B cell (primary cell): ENCODE measurements around the gene IGSF3. TPM values are rescaled to one million over a fixed set of nuclear protein-coding genes. Genes with fewer than 3 reads are reported as not detected.
"Not testable (repeated sequence)": the region's sequence is repeated elsewhere in the genome, so short reads cannot be mapped to it uniquely, and the experiment has no call there.

ENCODE experiments used
- ATAC-seq: fragments of 200-7000 bp; cut with Tn5 transposase; one replicate; pipeline ENCODE4 v1.10.0; 2021; ENCODE audit warnings: low read depth, mild to moderate bottlenecking, moderate number of reproducible peaks, moderate library complexity
- CTCF ChIA-PET: fragments of 350-600 bp; sonication (Branson Sonifier 250); formaldehyde crosslinking; loops from one replicate; lab custom pipeline; 2021; ENCODE audit warnings: antibody characterized with exemption, inconsistent platforms; lab: Charles Lee
- POLR2A ChIA-PET: fragments of 350-600 bp; sonication (Branson Sonifier 250); formaldehyde crosslinking; loops from one replicate; lab custom pipeline; 2021; ENCODE audit warnings: antibody characterized with exemption; lab: Charles Lee
- DNase-seq: peaks from one replicate; pipeline ENCODE4 v3.0.0; 2013
- H2AFZ ChIP-seq: 2 replicates; pipeline ENCODE4 v1.6.1; 2012; ENCODE audit warnings: mild to moderate bottlenecking, low read depth, low read length; ENCODE audit not compliant: insufficient read depth, poor library complexity, severe bottlenecking
- H3K27ac ChIP-seq, 2 donors: 1 replicate in 1 of 2; 2 replicates in 1 of 2; pipeline ENCODE4 v1.5.1; 2012 to 2013; ENCODE audit warnings: low read length in 2 of 2, mild to moderate bottlenecking in 2 of 2, moderate library complexity in 1 of 2
- H3K27me3 ChIP-seq, 4 experiments: fragments of 200-600 bp in 1 of 4; sonication (generic) in 1 of 4; replicated peaks in 1 of 4; 1 replicate in 2 of 4; 2 replicates in 2 of 4; pipeline versions ENCODE4 v1.6.1 to v1.7.0; 2013 to 2016; ENCODE audit warnings: low read length in 3 of 4, mild to moderate bottlenecking in 2 of 4, mixed read lengths in 1 of 4, moderate library complexity in 1 of 4; ENCODE audit not compliant: insufficient read depth in 4 of 4, control insufficient read depth in 3 of 4; ENCODE audit errors: control extremely low read depth in 1 of 4
- H3K36me3 ChIP-seq, 2 experiments: replicated peaks in 1 of 2; 1 replicate in 1 of 2; 2 replicates in 1 of 2; pipeline versions ENCODE4 v1.6.1 to v1.7.1; 2013; ENCODE audit warnings: low read length in 1 of 2; ENCODE audit not compliant: insufficient read depth in 2 of 2, control insufficient read depth in 1 of 2; ENCODE audit errors: control extremely low read depth in 1 of 2, extremely low read depth in 1 of 2
- H3K4me1 ChIP-seq, 2 donors: fragments of 200-600 bp in 1 of 2; sonication (generic) in 1 of 2; 1 replicate in 1 of 2; 2 replicates in 1 of 2; pipeline versions ENCODE4 v1.5.1 to v1.6.1; 2013 to 2017; ENCODE audit warnings: low read length in 2 of 2; ENCODE audit not compliant: control insufficient read depth in 2 of 2, insufficient read depth in 2 of 2
- H3K4me2 ChIP-seq: replicated peaks from 2 replicates; pipeline ENCODE3; 2012; ENCODE audit warnings: mild to moderate bottlenecking, low read depth, low read length; ENCODE audit not compliant: poor library complexity, severe bottlenecking
- H3K4me3 ChIP-seq, 5 experiments: fragments of 200-600 bp in 1 of 5; sonication (generic) in 1 of 5; 1 replicate in 3 of 5; 2 replicates in 2 of 5; pipeline versions ENCODE4 v1.5.1 to v1.7.0; 2011 to 2016; ENCODE audit warnings: low read length in 4 of 5, mild to moderate bottlenecking in 4 of 5, low read depth in 2 of 5, control low read depth in 1 of 5, moderate library complexity in 1 of 5; ENCODE audit not compliant: insufficient read depth in 1 of 5; ENCODE audit errors: control extremely low read depth in 1 of 5, extremely low read depth in 1 of 5
- H3K79me2 ChIP-seq: fragments of 200-600 bp; sonication (generic); one replicate; pipeline ENCODE4 v1.6.0; 2016; ENCODE audit warnings: low read length; ENCODE audit not compliant: control insufficient read depth, insufficient read depth
- H3K9ac ChIP-seq: fragments of 200-600 bp; sonication (generic); 2 replicates; pipeline ENCODE4 v1.6.1; 2017; ENCODE audit warnings: mild to moderate bottlenecking, low read length, moderate library complexity
- H3K9me3 ChIP-seq, 3 donors: one replicate each; pipeline versions ENCODE4 v1.6.1 to v1.7.1; 2013; ENCODE audit warnings: low read length in 2 of 3; ENCODE audit not compliant: control insufficient read depth in 2 of 3, insufficient read depth in 1 of 3; ENCODE audit errors: control extremely low read depth in 1 of 3
- H4K20me1 ChIP-seq: 2 replicates; pipeline ENCODE4 v1.6.0; 2012; ENCODE audit warnings: mild to moderate bottlenecking, low read length; ENCODE audit not compliant: insufficient read depth, control insufficient read depth, poor library complexity, severe bottlenecking
- H3K27ac Mint-ChIP-seq: one replicate; pipeline ENCODE4 v1.8.0; 2021; ENCODE audit warnings: mixed read lengths
- H3K27me3 Mint-ChIP-seq: one replicate; pipeline ENCODE4 v1.8.0; 2021; ENCODE audit warnings: mixed read lengths
- H3K4me1 Mint-ChIP-seq: one replicate; pipeline ENCODE4 v1.8.0; 2021; ENCODE audit warnings: mixed read lengths
- H3K4me3 Mint-ChIP-seq: one replicate; pipeline ENCODE4 v1.8.0; 2021; ENCODE audit warnings: mixed read lengths
- H3K9me3 Mint-ChIP-seq: one replicate; pipeline ENCODE4 v1.8.0; 2022; ENCODE audit warnings: mixed read lengths; ENCODE audit not compliant: insufficient read depth
- WGBS: methylation state at CpG from one replicate; pipeline ENCODE4 v1.1.5; 2013; ENCODE audit warnings: missing lambda C conversion rate; ENCODE audit not compliant: insufficient coverage; 5-methylcytosine and 5-hydroxymethylcytosine counted together
- intact Hi-C: fragments of 100-400 bp; cut with micrococcal nuclease; formaldehyde crosslinking; loops from one replicate; pipeline ENCODE4 v1.10.0; 2022
- polyA plus RNA-seq: library from polyadenylated mRNA; depleted of rRNA; stranded (reverse); fragments of >200 nt; gene quantifications from 2 replicates; pipeline ENCODE4 v1.2.3, GENCODE V29; 2012
- total RNA-seq, 2 donors: library from RNA; stranded (reverse); fragments of 120-200 nt in 1 of 2; gene quantifications; 1 replicate in 1 of 2; 2 replicates in 1 of 2; pipeline versions ENCODE4 v1.2.3 to v1.2.4, GENCODE V29; 2013 to 2022

The IGSF3 gene
- total and polyA plus RNA-seq, 2 donors (not counting 1 experiment from before 2014, with no cell fraction given) = 0.49 TPM; not detected in 1

DNA sequence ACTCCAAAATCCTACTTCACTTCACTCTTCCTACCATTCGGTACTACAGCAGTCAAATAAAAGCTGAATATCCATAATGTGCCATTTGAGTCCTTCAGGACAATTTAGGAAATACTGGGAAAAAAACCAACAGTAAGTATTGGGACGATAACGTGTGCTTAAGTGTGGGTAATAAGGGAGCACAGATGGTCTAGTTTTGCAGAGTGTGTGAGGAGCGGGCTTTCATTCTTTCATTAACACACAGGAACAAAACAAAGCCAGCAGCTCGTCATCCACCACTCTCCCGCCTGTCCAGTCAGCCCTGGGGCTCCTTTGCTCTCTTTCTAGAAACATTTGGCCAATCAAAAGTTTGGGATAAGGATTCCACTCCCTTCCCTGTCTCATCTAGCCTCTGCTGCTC lies 63.1 kb downstream of the IGSF3 start:
- H3K9ac ChIP-seq, H2AFZ ChIP-seq, H3K79me2 ChIP-seq, H3K27ac ChIP-seq, CTCF ChIA-PET, H3K4me3 ChIP-seq, H3K4me3 Mint-ChIP-seq, H4K20me1 ChIP-seq, H3K27ac Mint-ChIP-seq, H3K36me3 ChIP-seq, H3K27me3 Mint-ChIP-seq, ATAC-seq, H3K4me1 Mint-ChIP-seq, H3K9me3 ChIP-seq, DNase-seq, H3K27me3 ChIP-seq, H3K4me1 ChIP-seq, H3K4me2 ChIP-seq, H3K9me3 Mint-ChIP-seq, POLR2A ChIA-PET, intact Hi-C loops: not testable (repeated sequence)
- no CpG with 5 or more reads among the region's 6 CpGs for WGBS

DNA sequence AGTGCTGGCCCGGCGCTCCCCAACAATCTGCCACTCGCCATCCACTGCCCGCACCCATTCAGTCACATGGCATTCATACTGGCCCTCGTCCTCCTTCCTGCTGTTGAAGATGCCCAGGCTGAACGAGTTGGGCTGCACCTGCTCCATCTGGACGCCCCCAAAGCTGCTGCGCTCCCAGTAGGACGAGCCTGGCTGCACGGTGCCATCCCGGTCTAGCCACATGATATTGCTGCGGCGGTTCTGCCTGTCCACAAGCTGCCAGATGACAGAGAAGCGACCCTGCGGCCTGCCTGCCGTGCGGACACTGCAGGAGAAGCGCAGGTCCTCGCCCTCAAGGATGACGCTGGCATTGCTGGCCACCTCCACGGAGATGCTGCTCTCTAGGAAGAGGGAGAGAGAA lies 63.9 kb downstream of the IGSF3 start:
- H3K36me3 ChIP-seq, intact Hi-C loops, ATAC-seq, H2AFZ ChIP-seq, H3K4me1 ChIP-seq, DNase-seq, H3K4me2 ChIP-seq, H3K9ac ChIP-seq, H3K9me3 ChIP-seq, H3K27me3 Mint-ChIP-seq, H3K27me3 ChIP-seq, H3K9me3 Mint-ChIP-seq, H3K4me3 ChIP-seq, POLR2A ChIA-PET, H3K27ac Mint-ChIP-seq, H3K79me2 ChIP-seq, H4K20me1 ChIP-seq, H3K4me3 Mint-ChIP-seq, H3K4me1 Mint-ChIP-seq, CTCF ChIA-PET, H3K27ac ChIP-seq: not testable (repeated sequence)
- WGBS = 83% methylated on average over 4 of the region's 21 CpGs

DNA sequence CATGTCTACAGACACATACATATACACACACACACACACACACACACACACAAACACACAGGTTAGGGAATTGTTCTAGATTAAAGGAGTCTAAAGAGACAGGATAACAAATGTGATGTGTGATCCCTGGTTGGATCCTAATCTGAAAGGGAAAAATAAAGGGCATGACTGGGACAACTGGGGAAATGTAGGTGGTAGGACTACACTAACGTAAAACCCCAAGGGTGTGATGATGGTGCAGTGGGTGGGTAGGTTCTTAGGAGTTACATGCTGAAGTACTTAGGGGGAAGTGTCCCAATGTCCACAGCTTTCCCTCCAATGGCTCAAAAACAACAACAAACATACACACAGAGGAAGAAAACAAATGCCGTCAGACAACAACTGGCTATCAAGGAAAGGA lies 68.2 kb downstream of the IGSF3 start:
- ATAC-seq, POLR2A ChIA-PET: not testable (repeated sequence)

DNA sequence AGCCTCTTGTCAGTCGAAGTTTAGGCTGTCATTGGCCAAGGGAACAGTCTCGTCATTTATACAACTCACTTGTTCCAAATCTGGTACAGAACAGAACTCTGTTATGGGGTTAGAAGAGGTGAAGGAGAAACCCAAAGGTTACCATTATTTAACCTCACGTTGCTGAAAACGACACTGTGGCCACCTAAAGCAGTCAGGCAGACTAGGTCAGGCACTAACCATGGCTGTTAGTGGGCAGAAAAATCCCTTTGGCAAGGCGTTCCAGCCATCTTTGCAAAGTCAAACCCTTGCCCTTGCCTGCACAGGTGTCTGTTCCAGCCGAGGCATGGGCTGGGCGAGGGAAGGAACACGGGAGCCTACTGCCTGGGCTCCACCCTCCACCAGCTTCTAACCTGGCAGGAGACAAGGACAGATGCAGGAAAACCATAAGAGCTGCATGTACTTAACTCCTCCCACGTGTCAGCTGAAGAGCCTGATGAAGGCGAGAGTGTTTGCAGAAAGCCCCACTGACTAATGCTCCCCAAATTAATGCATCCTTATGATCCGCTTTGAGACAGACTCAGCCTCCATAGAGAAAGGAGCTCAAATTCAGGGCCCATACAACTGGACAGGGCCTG lies 69.0 kb downstream of the IGSF3 start:
- H3K9me3 Mint-ChIP-seq, H3K9me3 ChIP-seq, H3K36me3 ChIP-seq, H3K4me2 ChIP-seq, H3K27ac ChIP-seq, H3K27me3 Mint-ChIP-seq, H3K4me1 Mint-ChIP-seq, POLR2A ChIA-PET, intact Hi-C loops, H2AFZ ChIP-seq, H3K4me1 ChIP-seq, ATAC-seq, DNase-seq, H3K4me3 ChIP-seq, H3K79me2 ChIP-seq, H3K9ac ChIP-seq, H3K4me3 Mint-ChIP-seq, H3K27ac Mint-ChIP-seq, H3K27me3 ChIP-seq, H4K20me1 ChIP-seq: not testable (repeated sequence)
- WGBS = 68% methylated on average over 9 of the region's 11 CpGs
- CTCF ChIA-PET = interaction anchor here (0.9 kb wide), 1 partner anchor 22 kb away, joined by 3 read pairs; no protein-coding TSS in a partner anchor

More for the DNA sequence above, 68.2 kb downstream of the IGSF3 start:
- H3K4me3 Mint-ChIP-seq, H3K27me3 ChIP-seq, H3K9ac ChIP-seq, H3K4me2 ChIP-seq, intact Hi-C loops, H3K4me1 Mint-ChIP-seq, H3K9me3 ChIP-seq, H2AFZ ChIP-seq, H3K9me3 Mint-ChIP-seq, H3K4me3 ChIP-seq, H3K79me2 ChIP-seq, H3K36me3 ChIP-seq, H3K27me3 Mint-ChIP-seq, H3K27ac Mint-ChIP-seq, H3K27ac ChIP-seq, DNase-seq, H3K4me1 ChIP-seq, H4K20me1 ChIP-seq: not testable (repeated sequence)
- WGBS = 80% methylated on average over 1 of the region's 2 CpGs
- CTCF ChIA-PET = interaction anchor here (0.9 kb wide), 1 partner anchor 23 kb away, joined by 3 read pairs; no protein-coding TSS in a partner anchor
